SK-N-MC (cell line): ENCODE results near the gene CEMIP.

Experiments used
- DNase-seq: peaks from one replicate; pipeline ENCODE4 v3.0.0-alpha.2; 2011; ENCODE audit warnings: low read depth, low spot score
- H3K27ac ChIP-seq: fragments of 200-600 bp; sonication (generic); 2 replicates; pipeline ENCODE4 v1.5.1; 2016; ENCODE audit warnings: mixed run types
- H3K36me3 ChIP-seq: fragments of 200-600 bp; sonication (generic); 2 replicates; pipeline ENCODE4 v1.6.1; 2017; ENCODE audit warnings: antibody characterized with exemption, low read length, mixed read lengths; ENCODE audit not compliant: insufficient read depth
- H3K4me3 ChIP-seq: fragments of 200-600 bp; sonication (generic); 2 replicates; pipeline ENCODE4 v1.5.1; 2016
- H3K9ac ChIP-seq: fragments of 200-600 bp; sonication (generic); 2 replicates; pipeline ENCODE4 v1.8.0; 2017; ENCODE audit warnings: mixed run types, mixed read lengths; ENCODE audit not compliant: insufficient read length
- H3K9me3 ChIP-seq: fragments of 200-600 bp; sonication (generic); 2 replicates; pipeline ENCODE4 v1.6.1; 2017; ENCODE audit warnings: low read depth, mild to moderate bottlenecking, antibody characterized with exemption, low read length, moderate library complexity, mixed read lengths
- EZH2 ChIP-seq: fragments of 200-600 bp; sonication (generic); IDR thresholded peaks from one replicate; pipeline ENCODE4 v1.6.1; 2017; ENCODE audit warnings: antibody characterized with exemption
- FOXP2 ChIP-seq: optimal IDR thresholded peaks from 2 replicates; pipeline ENCODE3; 2011; ENCODE audit warnings: mild to moderate bottlenecking, moderate library complexity; ENCODE audit not compliant: insufficient read depth; ENCODE audit errors: extremely low read length, control extremely low read depth
- POLR2AphosphoS5 ChIP-seq: IDR thresholded peaks from 2 replicates; pipeline ENCODE4 v1.6.1; 2012; ENCODE audit warnings: mild to moderate bottlenecking, low read depth, low read length, borderline replicate concordance

CEMIP gene

GRCh38 chr15:80852676-80853075, 73.5 kb downstream of the CEMIP start:
- Histone ChIP-seq H3K27ac (no peak overlapping the region), H3K9me3 (no peaks in the 10 kb centered on the region), H3K36me3 (no peaks in the 10 kb centered on the region), H3K4me3 (no peak overlapping the region), H3K9ac (no peak overlapping the region)
- TF ChIP-seq FOXP2 (no peak), POLR2AphosphoS5 (no peak), EZH2 (no peak)
- DNase-seq, result no peak

DNA sequence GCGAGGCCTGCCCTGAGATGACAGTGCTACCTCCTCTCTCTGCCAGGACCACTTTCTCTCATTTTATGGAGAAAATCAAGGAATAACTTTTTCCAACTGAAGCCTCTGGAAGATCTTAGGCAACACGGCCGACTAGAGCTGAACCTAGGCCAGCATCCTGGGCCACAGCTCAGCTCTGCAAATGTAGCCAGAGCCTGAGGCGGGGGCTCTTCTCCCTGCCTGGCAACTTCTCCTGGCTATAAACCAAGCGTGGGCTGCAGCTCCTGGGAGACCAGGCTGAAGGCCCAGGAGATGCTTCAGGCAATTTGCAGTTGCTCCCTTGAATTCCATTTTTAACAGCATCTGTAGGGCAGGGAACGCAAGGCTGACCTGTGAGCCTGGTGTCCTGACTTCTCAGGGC, 74.9 kb downstream of the CEMIP start:
- Histone ChIP-seq H3K36me3 (no peaks in the 10 kb centered on the region), H3K9ac (no peak overlapping the region), H3K27ac (no peak overlapping the region), H3K4me3 (no peak overlapping the region), H3K9me3 (no peaks in the 10 kb centered on the region)
- no peak for DNase-seq
- TF ChIP-seq EZH2 (no peak), FOXP2 (no peak), POLR2AphosphoS5 (no peak)

GRCh38 chr15:80855206-80855605, 76.0 kb downstream of the CEMIP start:
- no peak for TF ChIP-seq EZH2
- TF ChIP-seq FOXP2, result no peak
- no peak for TF ChIP-seq POLR2AphosphoS5
- Histone ChIP-seq H3K4me3 (no peak overlapping the region), H3K36me3 (no peaks in the 10 kb centered on the region), H3K27ac (no peak overlapping the region), H3K9ac (no peak overlapping the region), H3K9me3 (no peaks in the 10 kb centered on the region)
- no peak for DNase-seq

DNA sequence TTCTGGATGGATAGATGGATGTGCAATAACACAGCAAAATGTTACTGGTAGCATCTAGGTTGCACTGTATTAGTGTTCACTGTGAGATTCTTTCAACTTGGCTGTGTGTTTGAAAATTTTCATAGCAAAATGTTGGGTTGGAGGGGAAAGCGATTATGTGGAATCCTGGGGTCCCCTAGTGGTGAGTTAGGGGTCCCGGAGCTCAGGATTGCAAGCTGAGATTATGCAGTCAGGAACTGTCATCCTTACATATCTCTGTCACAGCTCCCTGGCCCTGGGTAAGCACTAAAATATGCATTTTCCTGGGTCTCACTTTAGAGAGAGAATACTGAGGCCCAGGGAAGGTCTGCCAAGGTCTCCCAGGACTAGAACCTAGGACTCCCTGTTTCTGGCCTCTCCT, 77.2 kb downstream of the CEMIP start:
- Histone ChIP-seq H3K4me3 (no peak overlapping the region), H3K27ac (no peak overlapping the region), H3K9ac (no peak overlapping the region), H3K36me3 (no peaks in the 10 kb centered on the region), H3K9me3 (no peaks in the 10 kb centered on the region)
- DNase-seq, result no peak
- TF ChIP-seq POLR2AphosphoS5 (no peak), FOXP2 (no peak), EZH2 (no peak)

DNA sequence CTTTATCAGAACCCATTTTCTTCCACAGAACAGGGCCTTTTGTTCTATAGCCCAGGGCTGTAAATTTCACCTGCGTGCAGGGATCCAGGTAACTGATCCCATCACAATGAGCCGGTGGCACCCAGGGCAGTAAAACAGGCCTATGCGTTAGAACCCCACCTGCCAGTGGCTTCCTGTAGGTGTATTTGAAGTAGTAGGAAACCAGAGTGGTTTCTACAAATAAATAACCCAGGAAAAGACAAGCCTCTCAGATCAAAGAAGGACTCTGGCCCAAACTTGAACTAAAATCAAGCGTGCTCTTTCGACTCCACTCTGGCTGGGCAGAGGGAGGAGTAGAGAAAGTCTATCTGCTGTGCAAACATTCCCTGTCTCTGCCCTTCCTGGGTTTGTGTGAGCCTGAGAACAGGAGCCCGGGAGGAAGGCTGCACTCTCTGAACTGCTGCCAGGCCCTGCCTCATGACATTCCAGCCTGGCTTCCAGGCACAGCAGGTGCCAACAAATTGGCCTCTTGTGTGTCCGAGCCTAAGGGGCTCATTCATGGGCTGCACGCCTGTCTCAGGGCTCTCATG, 77.7 kb downstream of the CEMIP start:
- TF ChIP-seq FOXP2 (no peak), POLR2AphosphoS5 (no peak), EZH2 (no peak)
- H3K9ac ChIP-seq, result no peak overlapping the region
- no peak overlapping the region for H3K27ac ChIP-seq
- no peak for DNase-seq
- no peaks in the 10 kb centered on the region for H3K36me3 ChIP-seq
- no peaks in the 10 kb centered on the region for H3K9me3 ChIP-seq
- H3K4me3 ChIP-seq, result no peak overlapping the region

DNA sequence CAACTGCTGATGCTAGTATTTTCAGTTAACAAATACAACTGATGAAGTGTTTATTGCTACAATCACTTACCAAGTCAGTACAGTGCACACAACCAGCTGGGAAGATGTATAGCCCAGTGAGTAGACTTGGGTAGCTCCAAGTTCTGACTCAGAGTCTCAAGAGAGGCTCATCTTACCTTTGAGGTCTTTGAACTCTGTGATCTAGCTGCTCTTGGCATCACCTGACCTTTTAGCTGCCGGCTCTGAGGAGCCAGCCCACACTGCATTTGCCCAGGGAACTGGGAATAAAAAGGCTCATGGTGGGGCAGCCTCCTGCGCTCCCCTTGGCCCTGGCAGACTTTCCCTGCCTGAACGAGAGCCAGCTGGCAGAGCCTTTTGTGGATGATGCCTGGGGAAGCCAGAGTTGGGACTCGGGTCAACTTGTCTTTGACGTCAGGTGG, 82.6 kb downstream of the CEMIP start:
- no peaks in the 10 kb centered on the region for H3K36me3 ChIP-seq
- no peak for DNase-seq

GRCh38 chr15:80864666-80865065, 85.5 kb downstream of the CEMIP start:
- TF ChIP-seq EZH2 (no peak), POLR2AphosphoS5 (no peak), FOXP2 (no peak)
- no peaks in the 10 kb centered on the region for H3K36me3 ChIP-seq
- DNase-seq, result no peak
- no peak overlapping the region for H3K4me3 ChIP-seq
- H3K27ac ChIP-seq, result no peak overlapping the region
- H3K9me3 ChIP-seq, result no peaks in the 10 kb centered on the region
- no peak overlapping the region for H3K9ac ChIP-seq

More for the DNA sequence above, 82.6 kb downstream of the CEMIP start:
- no peak for TF ChIP-seq POLR2AphosphoS5
- TF ChIP-seq FOXP2, result no peak
- no peak for TF ChIP-seq EZH2
- Histone ChIP-seq H3K27ac (no peak overlapping the region), H3K9ac (no peak overlapping the region), H3K4me3 (no peak overlapping the region), H3K9me3 (no peaks in the 10 kb centered on the region)

GRCh38 chr15:80866936-80867335, 87.8 kb downstream of the CEMIP start:
- TF ChIP-seq EZH2 (no peak), FOXP2 (no peak)
- Histone ChIP-seq H3K36me3 (no peaks in the 10 kb centered on the region), H3K4me3 (no peak overlapping the region), H3K9ac (no peak overlapping the region), H3K9me3 (no peaks in the 10 kb centered on the region), H3K27ac (no peak overlapping the region)
- no peak for DNase-seq

DNA sequence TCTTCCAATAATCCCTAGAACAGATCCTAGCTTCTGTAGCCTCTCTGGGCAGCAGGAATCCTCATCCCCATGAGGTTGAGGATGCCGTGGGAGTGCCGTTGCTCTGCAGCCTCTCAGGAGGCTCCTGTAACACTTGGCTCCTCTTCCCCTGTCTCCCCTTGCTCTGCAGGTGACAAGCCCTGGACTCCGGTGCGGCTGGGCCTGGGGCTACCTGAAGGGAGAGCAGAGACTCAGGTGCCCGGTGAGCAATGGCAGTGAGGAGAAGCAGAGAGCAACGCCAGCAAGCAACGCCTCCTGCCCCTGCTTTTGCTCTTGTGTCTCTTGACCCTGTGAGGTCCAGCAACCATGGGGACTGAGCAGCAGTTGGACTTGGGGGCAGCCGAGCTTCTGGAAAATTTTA, 91.2 kb downstream of the CEMIP start:
- Histone ChIP-seq H3K4me3 (no peak overlapping the region), H3K9me3 (no peaks in the 10 kb centered on the region), H3K9ac (no peak overlapping the region), H3K36me3 (no peaks in the 10 kb centered on the region), H3K27ac (no peak overlapping the region)
- TF ChIP-seq POLR2AphosphoS5, result no peak
- no peak for TF ChIP-seq EZH2
- no peak for TF ChIP-seq FOXP2
- no peak for DNase-seq
